H1 (cell line): ENCODE data around the gene ARHGAP42. TPM values are rescaled to one million over a fixed set of nuclear protein-coding genes. Genes with fewer than 3 reads are reported as not detected.

Experiments used
- CTCF ChIA-PET: fragments of 300-600 bp; sonication (Branson Sonifier 250); formaldehyde crosslinking; loops from one replicate; lab custom pipeline; 2021; ENCODE audit not compliant: partially characterized antibody; lab: Charles Lee
- POLR2A ChIA-PET: fragments of 300-600 bp; sonication (Branson Sonifier 250); formaldehyde crosslinking; loops from one replicate; lab custom pipeline; 2021; ENCODE audit warnings: inconsistent platforms; ENCODE audit not compliant: partially characterized antibody; lab: Charles Lee
- DNase-seq, 2 experiments: peaks; one replicate each; pipeline versions ENCODE4 v3.0.0 to v3.0.0-alpha.2; 2010 to 2022; ENCODE audit warnings: low spot score in 2 of 2, low read depth in 1 of 2, mixed read lengths in 1 of 2
- FAIRE-seq: peaks from 2 replicates; lab custom pipeline; 2011; peaks lifted over from hg19 to GRCh38; lab: Jason Lieb, UNC
- H2AFZ ChIP-seq: 2 replicates; pipeline ENCODE4 v1.8.1; 2012; ENCODE audit warnings: low read length, inconsistent platforms
- H2AK5ac ChIP-seq: 2 replicates; pipeline ENCODE4 v1.6.1; 2013; ENCODE audit warnings: low read depth, low read length
- H2BK120ac ChIP-seq: replicated peaks from 2 replicates; pipeline ENCODE3; 2013; ENCODE audit warnings: low read depth, low read length, inconsistent platforms
- H2BK12ac ChIP-seq: 2 replicates; pipeline ENCODE4 v1.6.1; 2013; ENCODE audit warnings: low read depth, low read length
- H2BK15ac ChIP-seq: 2 replicates; pipeline ENCODE4 v1.6.1; 2013; ENCODE audit warnings: low read length
- H2BK20ac ChIP-seq: 2 replicates; pipeline ENCODE4 v1.6.1; 2013; ENCODE audit warnings: low read length
- H2BK5ac ChIP-seq: 2 replicates; pipeline ENCODE4 v1.6.1; 2013; ENCODE audit warnings: low read depth, low read length
- H3K14ac ChIP-seq: 2 replicates; pipeline ENCODE4 v1.6.1; 2013; ENCODE audit warnings: inconsistent platforms; ENCODE audit not compliant: insufficient read length
- H3K18ac ChIP-seq: 2 replicates; pipeline ENCODE4 v1.6.1; 2013; ENCODE audit warnings: low read length; ENCODE audit errors: extremely low read depth
- H3K23ac ChIP-seq: 2 replicates; pipeline ENCODE4 v1.6.1; 2013; ENCODE audit warnings: inconsistent platforms; ENCODE audit not compliant: insufficient read length
- H3K23me2 ChIP-seq: 2 replicates; pipeline ENCODE4 v1.6.1; 2013; ENCODE audit warnings: low read depth, low read length
- H3K27ac ChIP-seq: 2 replicates; pipeline ENCODE4 v1.6.1; 2011; ENCODE audit warnings: low read depth, low read length, inconsistent platforms
- H3K27me3 ChIP-seq, 4 experiments: replicated peaks in 1 of 4; 1 replicate in 1 of 4; 2 replicates in 3 of 4; pipeline versions ENCODE4 v1.6.1 to v1.8.1; 2011 to 2013; ENCODE audit warnings: low read length in 3 of 4, mild to moderate bottlenecking in 3 of 4, inconsistent platforms in 2 of 4, mixed read lengths in 2 of 4, moderate library complexity in 1 of 4; ENCODE audit not compliant: control insufficient read depth in 3 of 4, insufficient read depth in 3 of 4; ENCODE audit errors: extremely low read depth in 1 of 4
- H3K36me3 ChIP-seq, 4 experiments: 2 replicates each; pipeline versions ENCODE4 v1.6.1 to v1.8.1; 2011 to 2013; ENCODE audit warnings: mild to moderate bottlenecking in 4 of 4, low read length in 3 of 4, moderate library complexity in 2 of 4, control low read depth in 1 of 4, inconsistent platforms in 1 of 4; ENCODE audit not compliant: insufficient read depth in 4 of 4, control insufficient read depth in 2 of 4
- H3K4ac ChIP-seq: replicated peaks from 2 replicates; pipeline ENCODE3; 2013; ENCODE audit warnings: low read length, low read depth, mixed read lengths, inconsistent platforms; ENCODE audit not compliant: insufficient read length
- H3K4me1 ChIP-seq, 4 experiments: replicated peaks in 1 of 4; 1 replicate in 1 of 4; 2 replicates in 3 of 4; pipeline versions ENCODE4 v1.6.1 to v1.8.1; 2011 to 2013; ENCODE audit warnings: low read length in 3 of 4, inconsistent platforms in 2 of 4, mixed read lengths in 1 of 4; ENCODE audit not compliant: insufficient read depth in 4 of 4, control insufficient read depth in 3 of 4
- H3K4me2 ChIP-seq, 2 experiments: 2 replicates each; pipeline versions ENCODE4 v1.6.1 to v1.8.1; 2011 to 2013; ENCODE audit warnings: low read depth in 2 of 2, low read length in 2 of 2, control low read depth in 1 of 2, inconsistent platforms in 1 of 2, mild to moderate bottlenecking in 1 of 2; ENCODE audit not compliant: insufficient read depth in 1 of 2
- H3K4me3 ChIP-seq, 4 experiments: fragments of 200-600, 300-600 bp in 1 of 4; sonication (generic), shearing (Covaris generic), sonication (Bioruptor Twin) in 1 of 4; 2 replicates each; pipeline versions ENCODE4 v1.5.1 to v1.8.1; 2011 to 2016; ENCODE audit warnings: low read length in 4 of 4, low read depth in 3 of 4, control low read depth in 2 of 4, inconsistent platforms in 2 of 4, mild to moderate bottlenecking in 2 of 4, mixed read lengths in 1 of 4, moderate library complexity in 1 of 4; ENCODE audit not compliant: insufficient read depth in 2 of 4; ENCODE audit errors: extremely low read depth in 1 of 4
- H3K56ac ChIP-seq: replicated peaks from 2 replicates; pipeline ENCODE3; 2013; ENCODE audit warnings: low read depth, mild to moderate bottlenecking, mixed read lengths, low read length, inconsistent platforms; ENCODE audit not compliant: insufficient read length
- H3K79me1 ChIP-seq: 2 replicates; pipeline ENCODE4 v1.6.1; 2013; ENCODE audit warnings: low read depth, low read length, control low read depth
- H3K79me2 ChIP-seq, 2 experiments: 2 replicates each; pipeline versions ENCODE4 v1.6.1 to v1.8.1; 2012 to 2013; ENCODE audit warnings: low read length in 2 of 2, mild to moderate bottlenecking in 2 of 2, inconsistent platforms in 1 of 2; ENCODE audit not compliant: insufficient read depth in 2 of 2, control insufficient read depth in 1 of 2
- H3K9ac ChIP-seq, 4 experiments: replicated peaks in 1 of 4; 1 replicate in 1 of 4; 2 replicates in 3 of 4; pipeline versions ENCODE4 v1.6.1 to v1.8.1; 2011 to 2013; ENCODE audit warnings: low read depth in 3 of 4, low read length in 3 of 4, control low read depth in 2 of 4, mild to moderate bottlenecking in 2 of 4, moderate library complexity in 2 of 4, inconsistent platforms in 1 of 4; ENCODE audit errors: extremely low read depth in 1 of 4
- H3K9me3 ChIP-seq, 2 experiments: 2 replicates each; pipeline versions ENCODE4 v1.6.1 to v1.8.1; 2012 to 2013; ENCODE audit warnings: mild to moderate bottlenecking in 2 of 2, moderate library complexity in 2 of 2, control low read depth in 1 of 2, inconsistent platforms in 1 of 2, low read depth in 1 of 2, low read length in 1 of 2, mixed read lengths in 1 of 2; ENCODE audit not compliant: insufficient read depth in 2 of 2
- H4K20me1 ChIP-seq, 2 experiments: replicated peaks in 1 of 2; 2 replicates each; pipeline versions ENCODE3 to v1.8.1; 2011 to 2013; ENCODE audit warnings: inconsistent platforms in 2 of 2, low read length in 2 of 2, mild to moderate bottlenecking in 1 of 2; ENCODE audit not compliant: insufficient read depth in 2 of 2, control insufficient read depth in 1 of 2
- H4K5ac ChIP-seq: 2 replicates; pipeline ENCODE4 v1.6.1; 2013; ENCODE audit warnings: low read length, low read depth, mixed read lengths, inconsistent platforms; ENCODE audit not compliant: insufficient read length
- H4K8ac ChIP-seq: 2 replicates; pipeline ENCODE4 v1.8.0; 2013; ENCODE audit warnings: mild to moderate bottlenecking, moderate library complexity, low read length, inconsistent platforms; ENCODE audit not compliant: insufficient read depth; ENCODE audit errors: extremely low read depth
- H4K91ac ChIP-seq: replicated peaks from 2 replicates; pipeline ENCODE3; 2013; ENCODE audit warnings: low read length, mixed read lengths, inconsistent platforms; ENCODE audit not compliant: insufficient read length
- CBX8 ChIP-seq: fragments of 300-800, 300-1000 bp; sonication (generic); IDR thresholded peaks from 2 replicates; pipeline ENCODE4 v1.7.1; 2016; ENCODE audit warnings: low read depth, low read length, borderline replicate concordance
- JUN ChIP-seq: IDR thresholded peaks from 2 replicates; pipeline ENCODE4 v1.6.1; 2011; ENCODE audit warnings: low read depth, mild to moderate bottlenecking, improper control_type of control experiment, low read length
- RBBP5 ChIP-seq: IDR thresholded peaks from 2 replicates; pipeline ENCODE4 v1.7.1; 2012; ENCODE audit warnings: low read depth, mild to moderate bottlenecking, inconsistent platforms, low read length, moderate library complexity, borderline replicate concordance
- SIX5 ChIP-seq: IDR thresholded peaks from 2 replicates; pipeline ENCODE4 v1.6.1; 2011; ENCODE audit warnings: mild to moderate bottlenecking, low read depth, low read length
- SP2 ChIP-seq: IDR thresholded peaks from 2 replicates; pipeline ENCODE4 v1.6.1; 2012; ENCODE audit warnings: mild to moderate bottlenecking, low read length, inconsistent platforms
- SUZ12 ChIP-seq: fragments of 200-600 bp; sonication (generic); IDR thresholded peaks from 2 replicates; pipeline ENCODE4 v1.6.1; 2012; ENCODE audit warnings: mild to moderate bottlenecking, inconsistent platforms, low read length, moderate library complexity, mixed read lengths
- TAF7 ChIP-seq: optimal IDR thresholded peaks from 2 replicates; pipeline ENCODE3; 2011; ENCODE audit warnings: low read depth, mild to moderate bottlenecking, inconsistent platforms, low read length, moderate library complexity, borderline replicate concordance
- WGBS, 2 experiments: shearing (Covaris generic) in 1 of 2; methylation state at CpG; one replicate each; pipeline versions ENCODE4 v1.1.6 to v1.1.7; 2013 to 2015; ENCODE audit warnings: low lambda C conversion rate in 2 of 2, mixed read lengths in 2 of 2, inconsistent platforms in 1 of 2, low coverage in 1 of 2, missing lambda C conversion rate in 1 of 2; ENCODE audit not compliant: insufficient replicate concordance in 2 of 2, insufficient coverage in 1 of 2, insufficient read length in 1 of 2; ENCODE audit errors: extremely low coverage in 1 of 2, missing lambda C conversion rate in 1 of 2; 5-methylcytosine and 5-hydroxymethylcytosine counted together
- polyA plus RNA-seq, 7 experiments: library from polyadenylated mRNA; depleted of rRNA in 3 of 7; stranded (reverse) in 5 of 7; unstranded in 2 of 7; fragments of >200 nt in 5 of 7; fragments of 200-250 nt in 2 of 7; gene quantifications; 1 replicate in 5 of 7; 2 replicates in 1 of 7; 4 replicates in 1 of 7; pipeline versions ENCODE4 v1.2.1 to v1.2.3, GENCODE V29; 2011 to 2013; ENCODE audit warnings: missing spikeins in 2 of 7, mixed read lengths in 2 of 7
- total RNA-seq: library from RNA; stranded (reverse); fragmentation: NEBNext Ultra II Directional; extraction: Animal tissue kit (Norgen Biotek cat#: 25700); gene quantifications from 2 replicates; pipeline ENCODE4 v1.2.1, GENCODE V29; 2021

The ARHGAP42 gene
- total and polyA plus RNA-seq, 2 of the 8 experiments (the other 6 are each of a cell fraction or from before 2014, with no cell fraction given), result 22.2 to 33.5 TPM

- no peak for DNase-seq
- no peak overlapping the region for H3K14ac ChIP-seq
- no peak overlapping the region for H2BK15ac ChIP-seq
- H2BK120ac ChIP-seq, result no peak overlapping the region
- no peak overlapping the region for H3K56ac ChIP-seq
- no peaks in the 10 kb centered on the region for H4K20me1 ChIP-seq
- no peak overlapping the region for H2BK5ac ChIP-seq
- H3K18ac ChIP-seq, result no peak overlapping the region
- H4K5ac ChIP-seq, result no peak overlapping the region
- TF ChIP-seq TAF7, result no peak
- TF ChIP-seq SP2, result no peak
- TF ChIP-seq SUZ12, result no peak
- no peak for TF ChIP-seq CBX8
- TF ChIP-seq RBBP5, result no peak
- TF ChIP-seq JUN, result no peak
- TF ChIP-seq SIX5, result no peak
- ChIA-PET POLR2A (no interaction called here), CTCF (interaction anchor here (0.9 kb wide), 1 partner anchor 8 kb away, joined by 3 read pairs; no protein-coding TSS in a partner anchor)
- no peak overlapping the region for H3K23ac ChIP-seq
- 95% methylated on average over 1 of the region's 1 CpG; no CpG with 5 or more reads in 1 of the 2 experiments for WGBS, 2 experiments
- no peaks in the 10 kb centered on the region for H3K9me3 ChIP-seq
- H4K91ac ChIP-seq, result no peak overlapping the region
- no peaks in the 10 kb centered on the region for H3K27me3 ChIP-seq
- H3K4me2 ChIP-seq, result no peak overlapping the region
- H3K4me3 ChIP-seq, result no peak overlapping the region
- no peak overlapping the region for H2AFZ ChIP-seq
- no peak overlapping the region for H3K27ac ChIP-seq
- H4K8ac ChIP-seq, result no peak overlapping the region
- H3K36me3 ChIP-seq, result no peaks in the 10 kb centered on the region
- H2BK20ac ChIP-seq, result no peak overlapping the region
- no peak overlapping the region for H3K9ac ChIP-seq
- no peak for FAIRE-seq
- no peaks in the 10 kb centered on the region for H3K79me1 ChIP-seq
- no peaks in the 10 kb centered on the region for H3K79me2 ChIP-seq
- no peaks in the 10 kb centered on the region for H3K23me2 ChIP-seq
- no peak overlapping the region for H2AK5ac ChIP-seq
- no peak overlapping the region for H3K4ac ChIP-seq
- H2BK12ac ChIP-seq, result no peak overlapping the region
- no peaks in the 10 kb centered on the region for H3K4me1 ChIP-seq
These were observed 322.0 kb downstream of the ARHGAP42 start for GRCh38 chr11:101008961-101009689.
